Measurements from ENCODE around the gene RASGRF2. TPM values are rescaled to one million over a fixed set of nuclear protein-coding genes. Genes with fewer than 3 reads are reported as not detected.
"Not testable (repeated sequence)": the region's sequence is repeated elsewhere in the genome, so short reads cannot be mapped to it uniquely, and the experiment has no call there.

The RASGRF2 gene
- total RNA-seq, 2 donors from 2014 or later = 1.2 to 2.3 TPM

- intact Hi-C loops (cut with DNase I, micrococcal nuclease) = no loop called here
- ATAC-seq (no peak), DNase-seq (no peak)
Measured at GRCh38 chr5:81095835-81096234, 135.7 kb downstream of the RASGRF2 start.

- DNase-seq (no peak), ATAC-seq (no peak)
- intact Hi-C loops (cut with DNase I, micrococcal nuclease) = no loop called here
Measured at GRCh38 chr5:81097713-81098112, 137.6 kb downstream of the RASGRF2 start.

DNA sequence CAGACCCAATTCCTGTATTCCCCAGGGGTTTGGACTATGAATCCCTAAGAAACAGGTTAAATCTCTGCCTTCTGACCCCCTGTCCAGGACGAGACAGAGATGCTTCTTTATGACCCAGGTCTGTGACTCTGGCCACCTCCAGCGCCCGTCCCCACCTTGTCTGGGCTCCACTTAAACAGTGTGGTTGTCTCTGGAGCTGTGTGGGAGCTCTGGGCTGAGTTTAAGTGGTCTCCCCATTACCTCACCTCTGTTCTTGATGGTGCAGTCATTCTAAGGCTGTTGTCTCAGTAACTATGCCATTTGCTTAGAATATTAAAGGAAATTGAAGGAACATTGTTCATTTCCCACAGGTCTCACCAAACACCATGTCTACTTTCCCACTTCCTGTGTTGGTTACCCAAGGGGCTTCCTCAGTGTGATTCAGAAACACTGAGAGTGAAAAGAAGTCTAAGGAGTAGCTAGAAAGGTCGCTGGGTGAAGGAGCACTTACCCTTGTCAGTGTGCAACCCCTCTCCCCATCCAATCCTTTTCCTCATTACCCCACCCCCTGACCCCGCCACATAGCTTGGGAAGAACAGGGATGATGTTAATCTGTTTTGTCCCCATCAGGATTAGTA is 145.2 kb downstream of the RASGRF2 start:
- no peak for ATAC-seq
- intact Hi-C loops (cut with DNase I, micrococcal nuclease) = no loop called here
- no peak for DNase-seq

DNA sequence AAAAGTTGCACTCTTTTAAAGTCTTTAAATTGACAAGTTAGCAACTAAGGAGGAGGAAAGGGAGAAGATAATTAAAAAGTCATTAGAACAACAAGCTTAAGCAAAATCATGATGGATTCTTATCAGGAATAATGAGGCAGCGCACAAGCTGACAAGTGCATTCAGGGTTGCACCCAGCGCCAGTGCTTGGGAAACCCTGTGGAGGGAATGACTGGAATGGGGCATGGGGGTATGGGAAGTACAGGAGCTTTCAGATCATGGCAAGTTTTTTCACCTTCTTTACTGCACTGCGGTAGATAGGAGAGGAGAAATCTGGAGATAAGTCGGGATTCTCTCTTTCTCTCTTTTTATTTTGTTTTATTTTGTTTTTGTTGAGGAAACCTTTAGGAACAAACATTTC is 155.1 kb downstream of the RASGRF2 start:
- ATAC-seq = no peak
- intact Hi-C loops (cut with DNase I, micrococcal nuclease) = no loop called here

GRCh38 chr5:81117566-81117965 is 157.4 kb downstream of the RASGRF2 start:
- intact Hi-C loops (cut with DNase I, micrococcal nuclease) = no loop called here
- DNase-seq (no peak), ATAC-seq (no peak)

More for the DNA sequence above, 155.1 kb downstream of the RASGRF2 start:
- no peak for DNase-seq

GRCh38 chr5:81121273-81121672 is 161.1 kb downstream of the RASGRF2 start:
- DNase-seq (no peak), ATAC-seq (peak; percentile 40)
- intact Hi-C loops (cut with DNase I, micrococcal nuclease) = no loop called here

GRCh38 chr5:81121836-81122630 is 161.9 kb downstream of the RASGRF2 start:
- DNase-seq (no peak), ATAC-seq (no peak)
- intact Hi-C loops (cut with DNase I, micrococcal nuclease) = no loop called here

DNA sequence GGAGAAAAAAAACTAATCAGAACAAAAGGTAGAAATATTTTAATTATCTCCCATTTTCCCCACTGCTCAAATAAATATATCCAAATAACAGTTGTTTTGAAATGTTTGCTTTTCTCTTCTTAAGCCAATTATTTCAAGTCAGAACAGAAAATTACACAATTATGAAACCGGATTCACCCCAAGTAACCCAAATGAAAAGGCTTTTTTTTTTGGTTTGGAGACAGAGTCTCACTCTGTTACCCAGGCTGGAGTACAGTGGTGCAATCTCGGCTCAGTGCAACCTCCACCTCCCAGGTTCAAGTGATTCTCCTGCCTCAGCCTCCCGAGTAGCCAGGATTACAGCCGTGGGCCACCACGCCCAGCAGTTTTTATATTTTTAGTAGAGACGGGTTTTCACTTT is 164.5 kb downstream of the RASGRF2 start:
- DNase-seq; intact Hi-C loops (cut with DNase I, micrococcal nuclease); ATAC-seq: not testable (repeated sequence)

GRCh38 chr5:81125959-81126358 is 165.8 kb downstream of the RASGRF2 start:
- intact Hi-C loops (cut with DNase I, micrococcal nuclease) = no loop called here
- DNase-seq (peak in 1 of 2 donors; percentile 41), ATAC-seq (no peak)

DNA sequence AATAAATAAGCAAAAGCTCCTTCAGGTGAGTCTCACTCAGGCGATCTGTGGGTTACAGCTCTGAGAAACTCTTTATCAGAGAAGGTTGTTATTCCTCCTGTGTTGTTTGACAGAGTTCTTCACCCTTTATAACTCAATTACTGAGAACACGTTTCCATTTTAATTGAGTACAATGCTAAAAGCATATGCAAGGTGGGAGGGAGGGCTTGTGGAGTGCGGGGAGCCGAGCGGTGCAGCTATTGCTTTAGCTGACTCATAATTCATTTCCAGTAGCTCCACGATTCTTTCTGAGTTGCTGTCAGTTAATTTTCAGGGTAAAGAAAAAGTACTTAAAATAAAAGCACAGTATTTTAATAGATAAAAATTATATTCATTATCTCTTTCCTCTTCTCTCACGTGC is 168.3 kb downstream of the RASGRF2 start:
- intact Hi-C loops (cut with DNase I, micrococcal nuclease) = no loop called here
- ATAC-seq = no peak
- DNase-seq = no peak

- no peak for ATAC-seq
- no peak for DNase-seq
- intact Hi-C loops (cut with DNase I, micrococcal nuclease) = no loop called here
Measured at GRCh38 chr5:81132381-81132780, 172.2 kb downstream of the RASGRF2 start.

GRCh38 chr5:81134066-81134465 is 173.9 kb downstream of the RASGRF2 start:
- DNase-seq = no peak
- no peak for ATAC-seq
- intact Hi-C loops (cut with DNase I, micrococcal nuclease) = no loop called here

- ATAC-seq = no peak
- DNase-seq = no peak
- intact Hi-C loops (cut with DNase I, micrococcal nuclease) = no loop called here
Measured at GRCh38 chr5:81134566-81134965, 174.4 kb downstream of the RASGRF2 start.

DNA sequence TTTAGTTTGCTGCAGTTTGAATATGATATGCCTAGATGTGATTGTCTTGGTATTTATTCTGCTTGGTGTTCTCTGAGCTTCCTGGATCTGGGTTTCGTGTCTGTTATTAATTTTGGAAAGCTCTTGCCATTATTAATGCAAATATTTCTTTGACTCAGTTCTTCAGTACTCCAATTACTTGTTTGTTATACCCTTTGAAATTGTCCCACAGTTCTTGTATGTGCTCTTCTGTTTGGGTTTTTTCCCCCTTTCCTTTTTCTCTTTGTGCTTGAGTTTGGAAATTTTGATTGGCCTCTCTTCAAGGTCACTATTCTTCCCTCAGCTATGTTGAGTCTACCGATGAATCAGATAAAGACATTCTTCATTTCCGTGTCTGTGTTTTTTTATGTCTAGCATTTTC is 176.4 kb downstream of the RASGRF2 start:
- intact Hi-C loops (cut with DNase I, micrococcal nuclease) = no loop called here
- DNase-seq (no peak), ATAC-seq (no peak)

DNA sequence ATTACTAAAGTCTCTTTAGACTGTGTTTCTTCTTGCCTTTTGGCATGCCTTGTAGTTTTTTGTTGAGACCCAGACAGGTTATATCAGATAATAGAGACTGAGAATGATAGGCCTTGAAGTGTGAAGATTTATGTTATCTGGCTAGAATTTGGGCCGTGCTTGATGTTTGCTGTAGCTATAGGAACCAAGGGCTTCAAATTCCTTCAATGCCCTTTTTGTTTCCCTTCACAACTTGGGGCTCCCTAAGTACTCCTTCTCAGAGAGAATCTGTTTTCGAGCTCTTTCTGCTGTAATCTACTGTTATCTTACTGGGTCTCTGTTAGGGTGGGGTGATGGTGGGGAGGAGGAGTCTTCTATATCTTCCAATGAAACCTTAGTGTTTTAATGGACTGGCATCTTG is 177.7 kb downstream of the RASGRF2 start:
- ATAC-seq (no peak), DNase-seq (no peak)
- intact Hi-C loops (cut with DNase I, micrococcal nuclease) = no loop called here

DNA sequence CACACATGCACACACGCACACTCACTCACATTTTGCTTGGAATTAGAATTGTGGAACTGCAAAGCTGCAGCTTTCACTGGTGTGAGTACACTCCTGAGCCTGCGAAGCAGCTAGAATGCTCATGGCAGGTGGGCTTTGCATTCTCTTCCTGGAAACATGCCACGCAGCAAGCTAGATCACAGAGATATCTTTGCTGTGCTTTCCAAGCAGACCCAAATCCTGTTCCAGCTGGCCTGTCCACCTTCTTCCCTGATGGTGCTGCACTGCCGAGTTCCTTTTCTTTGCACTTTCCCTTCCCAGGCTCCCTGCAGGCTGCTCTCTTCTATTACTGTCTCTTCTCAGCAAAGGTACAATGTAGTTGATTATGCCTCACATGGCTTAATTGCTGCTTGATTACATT is 180.3 kb downstream of the RASGRF2 start:
- no peak for DNase-seq
- intact Hi-C loops (cut with DNase I, micrococcal nuclease) = no loop called here
- no peak for ATAC-seq

DNA sequence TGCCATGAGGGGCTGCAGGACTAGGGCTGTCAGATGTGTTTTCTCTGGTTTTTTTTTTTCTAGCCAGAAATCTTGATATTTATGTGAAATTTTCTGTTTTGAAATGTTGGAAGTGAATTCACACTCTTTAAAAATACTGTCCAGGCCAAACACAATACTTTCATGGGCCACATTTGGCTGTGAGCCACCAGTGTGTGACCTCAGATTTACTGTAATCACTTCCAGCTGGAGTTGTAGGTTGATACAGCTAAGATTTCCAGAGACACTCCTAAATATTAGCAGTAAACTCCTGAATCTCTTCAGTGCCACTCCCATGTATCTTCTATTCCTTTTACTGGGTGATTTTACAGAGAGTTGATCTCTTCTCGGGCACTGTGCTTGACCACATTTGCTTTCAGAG is 180.8 kb downstream of the RASGRF2 start:
- intact Hi-C loops (cut with DNase I, micrococcal nuclease) = no loop called here
- ATAC-seq (no peak), DNase-seq (peak in 1 of 2 donors; percentile 8)

- ATAC-seq (no peak), DNase-seq (no peak)
- intact Hi-C loops (cut with DNase I, micrococcal nuclease) = no loop called here
Measured at GRCh38 chr5:81142108-81142507, 181.9 kb downstream of the RASGRF2 start.

GRCh38 chr5:81145329-81145935 is 185.3 kb downstream of the RASGRF2 start:
- ATAC-seq = no peak
- intact Hi-C loops (cut with DNase I, micrococcal nuclease) = no loop called here
- DNase-seq = no peak

DNA sequence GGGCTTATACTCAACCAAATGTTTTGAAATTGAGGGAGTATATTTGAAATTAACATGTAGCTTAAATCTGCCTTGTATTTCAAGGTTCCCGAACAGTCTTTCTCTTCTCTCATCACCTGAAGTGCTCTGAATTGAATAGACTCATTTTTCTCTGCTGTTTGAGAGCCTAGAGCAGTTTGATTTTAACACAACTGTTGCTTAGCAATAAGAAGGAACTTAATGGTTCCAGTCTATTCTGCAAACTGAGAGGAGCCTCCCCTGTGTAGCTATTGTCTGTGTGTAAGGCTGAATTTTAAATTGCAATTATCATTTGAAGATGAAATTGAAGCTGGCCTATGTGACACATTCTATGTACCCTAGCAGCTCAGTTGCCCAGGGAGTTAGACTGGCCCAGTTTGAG is 185.9 kb downstream of the RASGRF2 start:
- DNase-seq (no peak), ATAC-seq (no peak)
- intact Hi-C loops (cut with DNase I, micrococcal nuclease) = no loop called here

All from left colon (tissue), 2 donors.